ENCODE data around the gene TRIOBP.
"Not testable (repeated sequence)": the region's sequence is repeated elsewhere in the genome, so short reads cannot be mapped to it uniquely, and the experiment has no call there.

DNA sequence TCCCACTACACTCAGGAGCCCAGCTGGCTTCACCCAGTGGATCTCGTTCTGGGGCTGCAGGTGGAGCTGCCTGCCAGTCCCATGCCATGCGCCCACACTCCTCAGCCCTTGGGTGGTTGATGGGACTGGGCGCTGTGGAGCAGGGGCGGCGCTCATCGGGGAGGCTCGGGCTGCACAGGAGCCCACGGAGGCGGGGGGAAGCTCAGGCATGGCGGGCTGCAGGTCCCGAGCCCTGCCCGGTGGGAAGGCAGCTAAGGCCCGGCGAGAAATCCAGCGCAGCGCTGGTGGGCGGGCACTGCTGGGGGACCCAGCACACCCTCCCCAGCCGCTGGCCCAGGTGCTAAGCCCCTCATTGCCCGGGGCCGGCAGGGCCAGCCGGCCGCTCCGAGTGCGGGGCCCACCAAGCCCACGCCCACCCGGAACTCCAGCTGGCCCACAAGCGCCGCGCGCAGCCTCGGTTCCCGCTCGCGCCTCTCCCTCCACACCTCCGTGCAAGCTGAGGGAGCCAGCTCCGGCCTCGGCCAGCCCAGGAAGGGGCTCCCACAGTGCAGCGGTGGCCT, 21.0 kb downstream of the TRIOBP start:
- TF ChIP-seq, protein P1, sequence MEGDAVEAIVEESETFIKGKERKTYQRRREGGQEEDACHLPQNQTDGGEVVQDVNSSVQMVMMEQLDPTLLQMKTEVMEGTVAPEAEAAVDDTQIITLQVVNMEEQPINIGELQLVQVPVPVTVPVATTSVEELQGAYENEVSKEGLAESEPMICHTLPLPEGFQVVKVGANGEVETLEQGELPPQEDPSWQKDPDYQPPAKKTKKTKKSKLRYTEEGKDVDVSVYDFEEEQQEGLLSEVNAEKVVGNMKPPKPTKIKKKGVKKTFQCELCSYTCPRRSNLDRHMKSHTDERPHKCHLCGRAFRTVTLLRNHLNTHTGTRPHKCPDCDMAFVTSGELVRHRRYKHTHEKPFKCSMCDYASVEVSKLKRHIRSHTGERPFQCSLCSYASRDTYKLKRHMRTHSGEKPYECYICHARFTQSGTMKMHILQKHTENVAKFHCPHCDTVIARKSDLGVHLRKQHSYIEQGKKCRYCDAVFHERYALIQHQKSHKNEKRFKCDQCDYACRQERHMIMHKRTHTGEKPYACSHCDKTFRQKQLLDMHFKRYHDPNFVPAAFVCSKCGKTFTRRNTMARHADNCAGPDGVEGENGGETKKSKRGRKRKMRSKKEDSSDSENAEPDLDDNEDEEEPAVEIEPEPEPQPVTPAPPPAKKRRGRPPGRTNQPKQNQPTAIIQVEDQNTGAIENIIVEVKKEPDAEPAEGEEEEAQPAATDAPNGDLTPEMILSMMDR (IDR thresholded peaks at IDR 0.05) = not testable (repeated sequence)
- not testable (repeated sequence) for TF ChIP-seq POLR2AphosphoS5 (IDR thresholded peaks at IDR 0.05)
